Heart left ventricle (tissue), 16 donors: ENCODE results near the gene GRAMD1B. TPM values are rescaled to one million over a fixed set of nuclear protein-coding genes. Genes with fewer than 3 reads are reported as not detected.

Experiments
- ATAC-seq, 4 donors: fragments of 200-7000 bp; cut with Tn5 transposase; one replicate each; pipeline ENCODE4 v1.9.1; 2020 to 2022; ENCODE audit warnings: moderate library complexity in 4 of 4, mild to moderate bottlenecking in 3 of 4, moderate number of reproducible peaks in 1 of 4
- DNase-seq, 5 donors: peaks; one replicate each; pipeline ENCODE4 v3.0.0-alpha.2; 2020
- H3K27ac ChIP-seq, 12 donors: fragments of 200-600 bp; sonication (generic) in 4 of 12; one replicate each; pipeline versions ENCODE4 v1.5.0 to v1.8.0; 2016 to 2022; ENCODE audit warnings: mild to moderate bottlenecking in 2 of 12
- H3K27me3 ChIP-seq, 9 donors: fragments of 200-600 bp; sonication (generic) in 2 of 9; one replicate each; pipeline versions ENCODE4 v1.5.1 to v1.8.0; 2016 to 2022; ENCODE audit warnings: mild to moderate bottlenecking in 3 of 9
- H3K36me3 ChIP-seq, 9 donors: fragments of 200-600 bp; sonication (generic) in 2 of 9; one replicate each; pipeline versions ENCODE4 v1.5.0 to v1.8.0; 2018 to 2022; ENCODE audit warnings: mild to moderate bottlenecking in 2 of 9
- H3K4me1 ChIP-seq, 12 donors: fragments of 200-600 bp; sonication (generic) in 4 of 12; one replicate each; pipeline versions ENCODE4 v1.5.0 to v1.8.0; 2016 to 2022; ENCODE audit warnings: mild to moderate bottlenecking in 3 of 12
- H3K4me3 ChIP-seq, 12 donors: fragments of 200-600 bp; sonication (generic) in 4 of 12; one replicate each; pipeline versions ENCODE4 v1.5.0 to v1.8.0; 2017 to 2022; ENCODE audit warnings: mild to moderate bottlenecking in 9 of 12, moderate library complexity in 4 of 12
- H3K9me3 ChIP-seq, 12 donors: fragments of 200-600 bp; sonication (generic) in 4 of 12; one replicate each; pipeline versions ENCODE4 v1.5.0 to v1.8.0; 2016 to 2022; ENCODE audit warnings: mild to moderate bottlenecking in 1 of 12
- POLR2A ChIP-seq, 2 donors: fragments of 450-650 bp; IDR thresholded peaks; one replicate each; pipeline ENCODE4 v1.6.1; 2017; ENCODE audit warnings: antibody characterized with exemption in 2 of 2, mild to moderate bottlenecking in 2 of 2, moderate library complexity in 2 of 2
- WGBS, 4 donors: extraction: QIAGEN DNeasy Blood & Tissue Kit in 2 of 4; methylation state at CpG; one replicate each; pipeline versions ENCODE4 v1.1.5 to v1.1.7; 2013 to 2018; 5-methylcytosine and 5-hydroxymethylcytosine counted together
- intact Hi-C, 10 donors: fragments of 100-400 bp; cut with DNase I; formaldehyde crosslinking; loops; one replicate each; pipeline versions ENCODE4 v1.11.1 to v1.14.2; 2022
- polyA plus RNA-seq, 2 donors: library from polyadenylated mRNA; stranded (reverse); fragments of 200-250 nt; gene quantifications; one replicate each; pipeline ENCODE4 v1.2.3, GENCODE V29; 2013
- total RNA-seq, 9 donors: library from RNA; depleted of rRNA in 2 of 9; stranded (reverse); fragments of >200 nt in 2 of 9; fragmentation: NEBNext Ultra II Directional in 3 of 9; extraction: Animal tissue kit (Norgen Biotek cat#: 25700) in 3 of 9; gene quantifications; one replicate each; pipeline versions ENCODE4 v1.1.0 to v1.2.4, GENCODE V29; 2016 to 2023
- TF ChIP-seq, protein P1 (sequence below), 12 donors: fragments of 200-600 bp; sonication (generic) in 4 of 12; IDR thresholded peaks; one replicate each; pipeline versions ENCODE4 v1.5.0 to v1.8.0; 2018 to 2022; ENCODE audit warnings: antibody characterized with exemption in 12 of 12, mild to moderate bottlenecking in 5 of 12
- donor health status: ischemic (EF 13 %, LVEDD 7.1; RV severe dilation, severe dysfunction).
- donor health status: healthy with polysubstance abuse.
- donor health status: DM: no; HTN: yes; CAD: no.
- donor health status: DM: no; HTN: no; CAD: no.
- donor health status: ischemic (EF 25% LVEDD 6.9; RV normal size, moderate dysfunction).
- donor health status: ischemic (EF 25% LVEDD 5.7; RV mildly dilated, moderate dysfunction).
- donor health status: healthy.
- donor health status: DM: yes; HTN: yes; CAD: no.
- donor health status: ischemic (EF 35%, LVEDD 5.7; RV mildly dilated, moderate dysfunction).
- donor health status: nonischemic (EF 11% LVEDD 7.7; RV severe dilation, severe dysfunction).
- donor health status: DM: yes; HTN: yes; CAD: no.
- donor health status: PGD.
- donor health status: ischemic (EF 29% LVEDD 5.4; RV normal size, mild dysfunction).
- donor health status: nonischemic (EF 23%, LVEDD 6.1; RV moderate dilation, normal function).

The GRAMD1B gene
- total and polyA plus RNA-seq, 11 donors: 8.6 to 42.5 (median 23.0) TPM

DNA sequence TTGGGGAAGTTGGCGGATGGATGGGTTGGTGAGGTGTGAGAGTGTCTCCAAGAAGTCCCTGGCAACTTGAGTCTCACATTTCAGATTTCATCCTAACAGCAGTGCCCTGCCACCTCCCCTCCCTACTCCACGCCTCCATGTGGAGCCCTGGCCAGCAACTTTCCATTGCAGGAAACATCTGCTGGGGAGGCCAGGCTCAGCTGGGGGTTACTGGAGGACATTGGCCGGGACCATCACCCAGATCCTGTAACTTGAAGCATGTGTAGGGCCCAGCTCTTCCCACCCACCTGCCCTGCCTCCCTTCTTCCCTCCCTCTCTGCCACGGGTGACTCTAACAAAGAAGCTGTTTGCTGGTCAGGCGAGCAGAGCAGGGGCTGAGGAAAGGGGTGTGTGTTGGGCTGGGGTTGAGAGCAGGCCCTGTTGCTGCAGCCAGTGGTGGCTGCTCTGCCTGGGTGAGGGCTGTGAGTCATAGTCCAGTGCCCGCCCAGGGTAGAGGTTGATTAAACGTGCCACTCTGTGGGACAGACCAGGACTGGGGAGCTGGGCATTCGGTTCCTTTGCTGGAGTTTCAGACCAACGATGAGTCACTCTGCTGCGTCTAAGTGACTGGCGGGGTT is 160.3 kb downstream of the GRAMD1B start:
- H3K4me3 ChIP-seq: no peak overlapping the region
- TF ChIP-seq, protein P1, sequence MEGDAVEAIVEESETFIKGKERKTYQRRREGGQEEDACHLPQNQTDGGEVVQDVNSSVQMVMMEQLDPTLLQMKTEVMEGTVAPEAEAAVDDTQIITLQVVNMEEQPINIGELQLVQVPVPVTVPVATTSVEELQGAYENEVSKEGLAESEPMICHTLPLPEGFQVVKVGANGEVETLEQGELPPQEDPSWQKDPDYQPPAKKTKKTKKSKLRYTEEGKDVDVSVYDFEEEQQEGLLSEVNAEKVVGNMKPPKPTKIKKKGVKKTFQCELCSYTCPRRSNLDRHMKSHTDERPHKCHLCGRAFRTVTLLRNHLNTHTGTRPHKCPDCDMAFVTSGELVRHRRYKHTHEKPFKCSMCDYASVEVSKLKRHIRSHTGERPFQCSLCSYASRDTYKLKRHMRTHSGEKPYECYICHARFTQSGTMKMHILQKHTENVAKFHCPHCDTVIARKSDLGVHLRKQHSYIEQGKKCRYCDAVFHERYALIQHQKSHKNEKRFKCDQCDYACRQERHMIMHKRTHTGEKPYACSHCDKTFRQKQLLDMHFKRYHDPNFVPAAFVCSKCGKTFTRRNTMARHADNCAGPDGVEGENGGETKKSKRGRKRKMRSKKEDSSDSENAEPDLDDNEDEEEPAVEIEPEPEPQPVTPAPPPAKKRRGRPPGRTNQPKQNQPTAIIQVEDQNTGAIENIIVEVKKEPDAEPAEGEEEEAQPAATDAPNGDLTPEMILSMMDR (IDR thresholded peaks at IDR 0.05): no peak
- no peak for TF ChIP-seq POLR2A (IDR thresholded peaks at IDR 0.05)
- ATAC-seq (peak; percentile 31 to 82 (median 70)), DNase-seq (peak in 2 of 5 donors; percentile 42)
- intact Hi-C loops: no loop called here
- no peak overlapping the region for H3K27ac ChIP-seq
- peaks cover 0 to 22% (median 0%) of the 10 kb centered on the region in 12 donors for H3K4me1 ChIP-seq
- peaks cover 0 to 10% (median 0%) of the 10 kb centered on the region in 9 donors for H3K36me3 ChIP-seq
- WGBS, 4 donors: 45 to 72% (median 66%) methylated on average over 11 of the region's 11 CpGs
- H3K27me3 ChIP-seq: no peaks in the 10 kb centered on the region
- no peaks in the 10 kb centered on the region for H3K9me3 ChIP-seq

DNA sequence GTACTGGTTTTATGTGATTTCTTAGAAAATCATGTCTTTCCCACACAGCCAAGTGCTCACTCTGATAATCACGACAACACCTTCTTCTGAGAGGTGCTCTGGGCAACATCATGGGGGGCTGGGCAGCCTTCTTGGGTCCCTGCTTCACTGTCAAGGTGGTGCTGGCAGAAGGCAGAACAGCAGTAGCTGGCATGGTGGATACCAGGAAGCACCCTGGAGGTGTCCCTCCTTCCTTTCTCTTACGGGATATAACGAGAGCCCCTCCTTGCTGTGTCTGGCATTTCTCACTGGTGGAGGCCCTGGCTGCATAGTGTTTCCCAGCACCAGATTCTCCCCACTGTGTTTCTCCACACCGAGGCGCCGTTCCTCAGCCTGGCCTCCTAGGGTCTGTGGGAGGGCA is 163.5 kb downstream of the GRAMD1B start:
- no peak for ATAC-seq
- Histone ChIP-seq H3K27ac (no peak overlapping the region), H3K4me3 (no peak overlapping the region), H3K4me1 (peaks cover 0 to 22% (median 0%) of the 10 kb centered on the region in 12 donors), H3K9me3 (no peaks in the 10 kb centered on the region), H3K27me3 (no peaks in the 10 kb centered on the region), H3K36me3 (peaks cover 0 to 21% (median 1%) of the 10 kb centered on the region in 9 donors)
- WGBS, 4 donors: 69 to 85% (median 75%) methylated on average over 5 to 6 of the region's 6 CpGs
- TF ChIP-seq, protein P1 (IDR thresholded peaks at IDR 0.05): no peak
- TF ChIP-seq POLR2A (IDR thresholded peaks at IDR 0.05): no peak
- intact Hi-C loops: no loop called here
- DNase-seq: no peak

DNA sequence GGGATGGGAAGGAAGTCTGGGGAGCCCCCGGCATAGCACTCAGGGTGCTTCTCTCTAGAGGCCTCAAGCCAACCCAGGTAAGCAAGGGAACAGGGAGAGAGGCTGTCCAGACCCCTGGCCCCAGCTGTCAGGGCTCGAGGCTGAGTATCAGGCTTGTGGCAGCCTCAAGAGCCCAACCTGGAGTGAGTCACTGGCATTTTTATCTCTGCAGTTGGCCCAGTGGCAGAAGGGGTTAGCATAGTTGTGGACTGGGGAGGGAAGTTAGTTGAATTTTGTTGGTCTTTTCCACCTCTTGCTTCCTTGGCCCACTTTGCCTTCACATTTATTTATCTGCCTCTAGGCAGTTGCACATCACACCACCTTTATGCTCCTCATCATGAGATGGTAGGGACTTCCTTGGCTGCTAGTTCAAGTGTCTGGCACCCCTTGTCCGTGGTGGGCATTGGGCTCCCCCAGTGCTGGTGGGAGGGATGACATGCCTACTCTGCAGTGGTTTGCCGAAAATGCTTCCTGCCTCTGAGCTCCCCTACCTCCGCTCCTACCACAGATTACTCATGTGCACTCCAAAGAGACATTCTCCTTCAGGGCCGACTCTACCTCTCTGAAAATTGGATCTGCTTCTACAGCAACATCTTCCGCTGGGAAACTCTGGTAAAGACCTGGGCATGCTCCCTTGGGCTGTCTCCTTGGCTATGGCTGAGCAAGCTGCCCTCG is 164.3 kb downstream of the GRAMD1B start:
- no peak for TF ChIP-seq POLR2A (IDR thresholded peaks at IDR 0.05)
- TF ChIP-seq, protein P1 (IDR thresholded peaks at IDR 0.05): no peak
- peaks cover 0 to 22% (median 0%) of the 10 kb centered on the region in 12 donors for H3K4me1 ChIP-seq

DNA sequence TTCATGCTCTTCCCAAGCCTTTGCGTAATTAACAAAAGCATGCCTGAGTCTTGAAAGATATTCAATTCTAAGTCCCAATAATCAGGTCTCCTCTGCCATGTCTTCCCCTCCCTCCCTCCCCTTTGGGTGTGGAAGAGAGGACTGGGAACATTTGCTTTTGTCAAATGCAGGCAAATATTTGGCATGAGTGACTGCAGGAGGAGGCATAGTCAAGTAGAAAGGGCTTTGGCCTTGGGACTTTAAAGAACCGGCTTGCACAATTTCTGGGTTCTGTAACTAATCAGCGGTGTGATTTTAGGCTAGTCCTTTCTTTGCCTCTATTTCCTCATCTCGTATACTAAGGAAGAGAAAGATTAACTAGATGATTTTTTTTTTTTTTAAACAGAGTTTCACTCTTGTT is 164.9 kb downstream of the GRAMD1B start:
- TF ChIP-seq, protein P1 (IDR thresholded peaks at IDR 0.05): no peak
- no peak for TF ChIP-seq POLR2A (IDR thresholded peaks at IDR 0.05)
- no peaks in the 10 kb centered on the region for H3K9me3 ChIP-seq
- no peak for ATAC-seq
- intact Hi-C loops: no loop called here
- 96 to 98% (median 97%) methylated on average over 4 of the region's 4 CpGs for WGBS, 4 donors
- peaks cover 0 to 32% (median 5%) of the 10 kb centered on the region in 9 donors for H3K36me3 ChIP-seq
- no peaks in the 10 kb centered on the region for H3K27me3 ChIP-seq
- H3K27ac ChIP-seq: no peak overlapping the region
- no peak for DNase-seq
- no peak overlapping the region for H3K4me3 ChIP-seq
- peaks cover 0 to 20% (median 0%) of the 10 kb centered on the region in 12 donors for H3K4me1 ChIP-seq

More for the DNA sequence above, 164.3 kb downstream of the GRAMD1B start:
- 85 to 91% (median 88%) methylated on average over 8 of the region's 8 CpGs for WGBS, 4 donors
- ATAC-seq (peak in 2 of 4 donors; percentile 6 to 27), DNase-seq (no peak)
- Histone ChIP-seq H3K36me3 (peaks cover 0 to 29% (median 4%) of the 10 kb centered on the region in 9 donors), H3K9me3 (no peaks in the 10 kb centered on the region), H3K27ac (no peak overlapping the region), H3K27me3 (no peaks in the 10 kb centered on the region), H3K4me3 (no peak overlapping the region)
- intact Hi-C loops: no loop called here
